ENCODE data around the gene ABCD2. TPM values are rescaled to one million over a fixed set of nuclear protein-coding genes. Genes with fewer than 3 reads are reported as not detected.
A peak's percentile ranks its signal among the peaks of the same experiment; 100 is the strongest.
"Not testable (repeated sequence)": the region's sequence is repeated elsewhere in the genome, so short reads cannot be mapped to it uniquely, and the experiment has no call there.

The ABCD2 gene
- total RNA-seq, 2 experiments from 2014 or later: 8.6 to 9.1 TPM

- H3K27ac Mint-ChIP-seq; CTCF ChIA-PET; H3K27me3 Mint-ChIP-seq (ENCODE audit: low read depth); H3K9me3 Mint-ChIP-seq; DNase-seq; H3K36me3 Mint-ChIP-seq (ENCODE audit: low read depth); H3K4me3 Mint-ChIP-seq: not testable (repeated sequence)
- intact Hi-C loops (cut with micrococcal nuclease): loop anchor here (5.0 to 10.0 kb wide), 3 partner anchors 718 to 1306 kb away; partner anchors contain the start of genes ALG10B and CPNE8
- peaks cover 54% of the 10 kb centered on the region for H3K4me1 Mint-ChIP-seq (ENCODE audit: low read depth)
Measured at GRCh38 chr12:39623160-39623559, 3.6 kb upstream of the ABCD2 start.

GRCh38 chr12:39622306-39622705 lies 2.7 kb upstream of the ABCD2 start:
- intact Hi-C loops (cut with micrococcal nuclease): loop anchor here (5.0 to 10.0 kb wide), 3 partner anchors 718 to 1305 kb away; partner anchors contain the start of genes ALG10B and CPNE8
- no peaks in the 10 kb centered on the region for H3K27me3 Mint-ChIP-seq (ENCODE audit: low read depth)
- DNase-seq: peak; percentile 30
- peak overlapping the region; percentile 33 for H3K4me3 Mint-ChIP-seq
- no peaks in the 10 kb centered on the region for H3K9me3 Mint-ChIP-seq
- no peaks in the 10 kb centered on the region for H3K36me3 Mint-ChIP-seq (ENCODE audit: low read depth)
- peaks cover 46% of the 10 kb centered on the region for H3K4me1 Mint-ChIP-seq (ENCODE audit: low read depth)
- CTCF ChIA-PET: interaction anchor here (0.7 to 1.4 kb wide), 2 partner anchors 8 to 9 kb away, joined by 3 to 4 read pairs; no protein-coding TSS in a partner anchor
- no peak overlapping the region for H3K27ac Mint-ChIP-seq

- intact Hi-C loops (cut with micrococcal nuclease): loop anchor here (1.0 to 10.0 kb wide), 6 partner anchors 62 to 1304 kb away; partner anchors contain the start of genes ALG10B and CPNE8
- no peak for DNase-seq
- Mint-ChIP-seq H3K4me1 (ENCODE audit: low read depth) (peaks cover 41% of the 10 kb centered on the region), H3K36me3 (ENCODE audit: low read depth) (no peaks in the 10 kb centered on the region), H3K4me3 (peak overlapping the region; percentile 8), H3K27ac (no peak overlapping the region), H3K27me3 (ENCODE audit: low read depth) (no peaks in the 10 kb centered on the region), H3K9me3 (no peaks in the 10 kb centered on the region)
- CTCF ChIA-PET: interaction anchor here (0.7 to 1.4 kb wide), 5 partner anchors 8 to 35 kb away, joined by 3 to 4 read pairs (median 3); no protein-coding TSS in a partner anchor
Measured at GRCh38 chr12:39621670-39622069, 2.1 kb upstream of the ABCD2 start.

- no peaks in the 10 kb centered on the region for H3K36me3 Mint-ChIP-seq (ENCODE audit: low read depth)
- CTCF ChIA-PET: interaction anchor here (0.7 to 1.9 kb wide), 10 partner anchors 9 to 71 kb away, joined by 3 to 7 read pairs (median 3); no protein-coding TSS in a partner anchor
- H3K4me1 Mint-ChIP-seq (ENCODE audit: low read depth): peaks cover 34% of the 10 kb centered on the region
- H3K4me3 Mint-ChIP-seq: peak overlapping the region; percentile 79
- no peak overlapping the region for H3K27ac Mint-ChIP-seq
- peak; percentile 80 for DNase-seq
- no peaks in the 10 kb centered on the region for H3K27me3 Mint-ChIP-seq (ENCODE audit: low read depth)
- H3K9me3 Mint-ChIP-seq: no peaks in the 10 kb centered on the region
- intact Hi-C loops (cut with micrococcal nuclease): loop anchor here (1.0 to 10.0 kb wide), 11 partner anchors 7 to 1304 kb away; partner anchors contain the start of genes ALG10B, CPNE8, KIF21A and SLC2A13
Measured at GRCh38 chr12:39620659-39621658, 1.4 kb upstream of the ABCD2 start.

DNA sequence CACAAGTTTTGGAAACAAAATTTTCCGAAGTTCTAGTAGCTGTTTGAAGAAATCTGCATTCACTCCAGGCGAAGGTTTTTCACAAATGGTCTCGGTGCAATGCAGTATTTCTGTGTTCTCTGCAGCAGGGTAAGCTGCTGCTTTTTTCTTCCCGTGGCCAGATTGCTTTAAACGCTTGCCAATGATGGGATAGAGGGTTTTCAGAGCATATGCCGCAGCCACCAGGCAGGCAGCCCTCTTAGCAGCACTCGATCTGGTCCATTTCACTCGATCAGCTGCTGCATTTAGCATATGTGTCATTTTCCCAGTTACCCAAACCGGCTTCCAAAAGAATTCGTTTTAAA lies 315 bp downstream of the ABCD2 start:
- CTCF ChIA-PET: interaction anchor here (1.0 to 1.9 kb wide), 13 partner anchors 9 to 83 kb away, joined by 3 to 11 read pairs (median 5); no protein-coding TSS in a partner anchor
- H3K9me3 Mint-ChIP-seq: no peaks in the 10 kb centered on the region
- H3K27me3 Mint-ChIP-seq (ENCODE audit: low read depth): no peaks in the 10 kb centered on the region
- H3K27ac Mint-ChIP-seq: no peak overlapping the region
- H3K36me3 Mint-ChIP-seq (ENCODE audit: low read depth): peaks cover 1% of the 10 kb centered on the region
- H3K4me1 Mint-ChIP-seq (ENCODE audit: low read depth): peaks cover 24% of the 10 kb centered on the region
- intact Hi-C loops (cut with micrococcal nuclease): loop anchor here (1.0 to 2.0 kb wide), 4 partner anchors 22 to 254 kb away; no protein-coding TSS in a partner anchor
- peak; percentile 47 for DNase-seq
- no peak overlapping the region for H3K4me3 Mint-ChIP-seq

DNA sequence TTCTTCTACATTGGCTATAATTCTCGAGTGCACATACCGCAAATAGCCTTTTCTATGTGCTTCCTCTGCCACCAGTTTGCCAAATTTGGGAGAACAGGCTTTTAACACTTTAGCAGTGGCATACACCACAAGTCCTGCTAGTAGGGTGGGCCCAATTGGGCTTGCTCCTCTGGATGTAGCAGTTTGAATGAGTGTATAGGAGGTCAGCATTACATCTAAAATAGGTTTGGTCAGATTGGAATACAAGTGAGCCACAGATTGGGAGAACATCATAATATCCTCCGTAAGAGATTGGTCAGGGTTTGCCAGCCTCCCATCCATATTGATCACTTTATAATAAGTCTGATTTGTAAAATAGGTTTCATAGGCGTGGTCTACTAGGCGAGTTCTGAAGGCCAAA lies 902 bp downstream of the ABCD2 start:
- H3K4me1 Mint-ChIP-seq (ENCODE audit: low read depth): peaks cover 26% of the 10 kb centered on the region
- DNase-seq: peak; percentile 11

DNA sequence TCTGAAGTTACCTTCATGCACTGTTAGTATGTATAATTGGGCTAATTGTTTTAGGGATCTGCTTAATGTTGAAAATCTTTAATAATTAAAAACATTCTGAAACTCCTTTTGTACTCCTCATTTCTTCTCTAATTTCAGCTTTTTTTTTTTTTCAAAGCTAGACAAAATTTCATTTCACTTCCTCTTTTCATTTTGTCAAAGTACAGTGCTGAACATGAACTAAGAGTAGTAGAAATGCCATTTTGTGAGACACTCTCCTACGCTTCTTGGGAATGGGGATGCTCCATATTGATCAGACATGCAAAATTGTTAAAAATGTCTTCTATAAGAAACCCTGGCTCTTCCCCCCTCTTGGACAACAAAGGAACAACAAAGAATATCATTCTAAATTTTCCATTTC lies 1.7 kb downstream of the ABCD2 start:
- Mint-ChIP-seq H3K4me3 (no peak overlapping the region), H3K27me3 (ENCODE audit: low read depth) (no peaks in the 10 kb centered on the region), H3K36me3 (ENCODE audit: low read depth) (peaks cover 5% of the 10 kb centered on the region), H3K27ac (no peak overlapping the region), H3K4me1 (ENCODE audit: low read depth) (peaks cover 25% of the 10 kb centered on the region), H3K9me3 (peaks cover 2% of the 10 kb centered on the region)
- no peak for DNase-seq
- CTCF ChIA-PET: interaction anchor here (1.1 kb wide), 1 partner anchor 30 kb away, joined by 3 read pairs; no protein-coding TSS in a partner anchor
- intact Hi-C loops (cut with micrococcal nuclease): loop anchor here (2.0 kb wide), 1 partner anchor 253 kb away; no protein-coding TSS in a partner anchor

More for the DNA sequence above, 902 bp downstream of the ABCD2 start:
- H3K9me3 Mint-ChIP-seq: peaks cover 2% of the 10 kb centered on the region
- CTCF ChIA-PET: interaction anchor here (1.1 to 1.8 kb wide), 6 partner anchors 10 to 82 kb away, joined by 3 to 11 read pairs (median 6); no protein-coding TSS in a partner anchor
- peaks cover 4% of the 10 kb centered on the region for H3K36me3 Mint-ChIP-seq (ENCODE audit: low read depth)
- H3K27ac Mint-ChIP-seq: no peak overlapping the region
- H3K4me3 Mint-ChIP-seq: no peak overlapping the region
- no peaks in the 10 kb centered on the region for H3K27me3 Mint-ChIP-seq (ENCODE audit: low read depth)
- intact Hi-C loops (cut with micrococcal nuclease): loop anchor here (1.0 to 2.0 kb wide), 4 partner anchors 21 to 254 kb away; no protein-coding TSS in a partner anchor

- H3K36me3 Mint-ChIP-seq (ENCODE audit: low read depth): peaks cover 5% of the 10 kb centered on the region
- H3K4me1 Mint-ChIP-seq (ENCODE audit: low read depth): peaks cover 23% of the 10 kb centered on the region
- peak overlapping the region; percentile 78 for H3K4me3 Mint-ChIP-seq
- H3K27me3 Mint-ChIP-seq (ENCODE audit: low read depth): no peaks in the 10 kb centered on the region
- peak overlapping the region; percentile 73 for H3K27ac Mint-ChIP-seq
- no peak for DNase-seq
- H3K9me3 Mint-ChIP-seq: peaks cover 2% of the 10 kb centered on the region
- intact Hi-C loops (cut with micrococcal nuclease): no loop called here
- CTCF ChIA-PET: interaction anchor here (1.1 kb wide), 1 partner anchor 29 kb away, joined by 3 read pairs; no protein-coding TSS in a partner anchor
Measured at GRCh38 chr12:39616666-39617065, 2.9 kb downstream of the ABCD2 start.

DNA sequence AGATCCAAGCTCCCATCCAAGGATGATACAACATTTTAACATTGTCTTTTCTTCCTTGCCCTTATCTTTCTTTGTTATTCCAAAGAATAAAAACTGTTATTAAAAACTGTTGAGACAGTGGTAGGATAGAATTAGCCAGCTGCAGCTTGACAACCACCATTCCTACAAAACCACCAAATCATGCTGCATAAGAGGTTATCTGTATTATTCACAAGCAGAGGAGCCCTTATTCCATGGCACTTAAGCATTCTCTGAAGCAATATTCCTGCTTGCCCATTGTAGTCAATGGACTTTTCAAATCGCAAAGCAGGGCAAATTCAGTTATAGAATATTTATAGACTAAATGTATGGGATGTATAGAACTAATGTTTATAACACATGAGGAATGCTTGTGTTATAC lies 3.4 kb downstream of the ABCD2 start:
- intact Hi-C loops (cut with micrococcal nuclease): no loop called here
- no peak for DNase-seq
- H3K27me3 Mint-ChIP-seq (ENCODE audit: low read depth): no peaks in the 10 kb centered on the region
- H3K27ac Mint-ChIP-seq: peak overlapping the region; percentile 52
- CTCF ChIA-PET: no interaction called here
- peak overlapping the region; percentile 78 for H3K4me3 Mint-ChIP-seq
- H3K36me3 Mint-ChIP-seq (ENCODE audit: low read depth): peaks cover 5% of the 10 kb centered on the region
- H3K4me1 Mint-ChIP-seq (ENCODE audit: low read depth): peaks cover 27% of the 10 kb centered on the region
- H3K9me3 Mint-ChIP-seq: peaks cover 2% of the 10 kb centered on the region

GRCh38 chr12:39613525-39613924 lies 6.1 kb downstream of the ABCD2 start:
- peaks cover 2% of the 10 kb centered on the region for H3K9me3 Mint-ChIP-seq
- no peak overlapping the region for H3K27ac Mint-ChIP-seq
- DNase-seq: no peak
- H3K4me1 Mint-ChIP-seq (ENCODE audit: low read depth): peaks cover 39% of the 10 kb centered on the region
- peaks cover 5% of the 10 kb centered on the region for H3K36me3 Mint-ChIP-seq (ENCODE audit: low read depth)
- H3K27me3 Mint-ChIP-seq (ENCODE audit: low read depth): no peaks in the 10 kb centered on the region
- no peak overlapping the region for H3K4me3 Mint-ChIP-seq
- intact Hi-C loops (cut with micrococcal nuclease): no loop called here
- CTCF ChIA-PET: interaction anchor here (0.7 kb wide), 1 partner anchor 8 kb away, joined by 4 read pairs; no protein-coding TSS in a partner anchor

- no peak overlapping the region for H3K27ac Mint-ChIP-seq
- no peak overlapping the region for H3K4me3 Mint-ChIP-seq
- H3K27me3 Mint-ChIP-seq (ENCODE audit: low read depth): no peaks in the 10 kb centered on the region
- H3K36me3 Mint-ChIP-seq (ENCODE audit: low read depth): peaks cover 8% of the 10 kb centered on the region
- peaks cover 42% of the 10 kb centered on the region for H3K4me1 Mint-ChIP-seq (ENCODE audit: low read depth)
- no peak for DNase-seq
- CTCF ChIA-PET: interaction anchor here (0.8 to 1.3 kb wide), 4 partner anchors 9 to 79 kb away, joined by 3 to 4 read pairs (median 4); no protein-coding TSS in a partner anchor
- intact Hi-C loops (cut with micrococcal nuclease): no loop called here
- peaks cover 2% of the 10 kb centered on the region for H3K9me3 Mint-ChIP-seq
Measured at GRCh38 chr12:39612250-39612649, 7.4 kb downstream of the ABCD2 start.

- DNase-seq: no peak
- Mint-ChIP-seq H3K36me3 (ENCODE audit: low read depth) (peaks cover 12% of the 10 kb centered on the region), H3K9me3 (peaks cover 2% of the 10 kb centered on the region), H3K27me3 (ENCODE audit: low read depth) (no peaks in the 10 kb centered on the region), H3K4me1 (ENCODE audit: low read depth) (peaks cover 43% of the 10 kb centered on the region), H3K27ac (no peak overlapping the region), H3K4me3 (no peak overlapping the region)
- CTCF ChIA-PET: interaction anchor here (1.0 to 1.3 kb wide), 3 partner anchors 9 to 16 kb away, joined by 3 to 4 read pairs (median 4); no protein-coding TSS in a partner anchor
- intact Hi-C loops (cut with micrococcal nuclease): no loop called here
Measured at GRCh38 chr12:39611818-39612217, 7.8 kb downstream of the ABCD2 start.

Measured in activated naive CD4-positive, alpha-beta T cell treated with anti-CD3 and anti-CD28 coated beads for 36 hours (primary cell).